ENCODE measurements around the gene USP35. TPM values are rescaled to one million over a fixed set of nuclear protein-coding genes. Genes with fewer than 3 reads are reported as not detected.
"Not testable (repeated sequence)": the region's sequence is repeated elsewhere in the genome, so short reads cannot be mapped to it uniquely, and the experiment has no call there.

USP35 gene
- total RNA-seq, 1 donor from 2014 or later: 4.0 TPM

- no peak for DNase-seq (ENCODE audit: low read depth in 2 of 2)
Observed at GRCh38 chr11:78214331-78215194, 25.8 kb downstream of the USP35 start.

DNA sequence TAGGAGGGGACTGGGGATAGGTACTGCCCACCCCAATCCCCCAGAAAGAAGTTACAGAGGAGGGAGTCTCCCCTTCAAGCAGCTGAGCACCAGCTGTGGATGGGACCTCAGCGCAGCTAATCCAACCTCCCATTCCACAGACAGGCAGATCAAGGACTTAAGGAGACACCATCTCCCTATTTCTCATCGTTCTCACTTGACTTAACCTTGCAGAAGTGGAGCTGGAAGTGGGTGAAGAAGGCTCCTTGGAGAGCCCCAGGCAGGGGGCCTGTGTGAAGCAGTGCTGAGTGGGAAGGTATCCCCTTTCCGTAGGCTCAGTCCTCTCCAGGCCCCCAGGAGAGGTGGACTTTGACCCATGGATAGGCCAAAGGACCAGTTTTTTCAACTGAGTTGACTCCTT lies 27.3 kb downstream of the USP35 start:
- DNase-seq (ENCODE audit: low read depth in 2 of 2): no peak

- DNase-seq (ENCODE audit: low read depth in 2 of 2): no peak
Observed at GRCh38 chr11:78216571-78217287, 28.0 kb downstream of the USP35 start.

- no peak for DNase-seq (ENCODE audit: low read depth in 2 of 2)
Observed at GRCh38 chr11:78217650-78218541, 29.2 kb downstream of the USP35 start.

DNA sequence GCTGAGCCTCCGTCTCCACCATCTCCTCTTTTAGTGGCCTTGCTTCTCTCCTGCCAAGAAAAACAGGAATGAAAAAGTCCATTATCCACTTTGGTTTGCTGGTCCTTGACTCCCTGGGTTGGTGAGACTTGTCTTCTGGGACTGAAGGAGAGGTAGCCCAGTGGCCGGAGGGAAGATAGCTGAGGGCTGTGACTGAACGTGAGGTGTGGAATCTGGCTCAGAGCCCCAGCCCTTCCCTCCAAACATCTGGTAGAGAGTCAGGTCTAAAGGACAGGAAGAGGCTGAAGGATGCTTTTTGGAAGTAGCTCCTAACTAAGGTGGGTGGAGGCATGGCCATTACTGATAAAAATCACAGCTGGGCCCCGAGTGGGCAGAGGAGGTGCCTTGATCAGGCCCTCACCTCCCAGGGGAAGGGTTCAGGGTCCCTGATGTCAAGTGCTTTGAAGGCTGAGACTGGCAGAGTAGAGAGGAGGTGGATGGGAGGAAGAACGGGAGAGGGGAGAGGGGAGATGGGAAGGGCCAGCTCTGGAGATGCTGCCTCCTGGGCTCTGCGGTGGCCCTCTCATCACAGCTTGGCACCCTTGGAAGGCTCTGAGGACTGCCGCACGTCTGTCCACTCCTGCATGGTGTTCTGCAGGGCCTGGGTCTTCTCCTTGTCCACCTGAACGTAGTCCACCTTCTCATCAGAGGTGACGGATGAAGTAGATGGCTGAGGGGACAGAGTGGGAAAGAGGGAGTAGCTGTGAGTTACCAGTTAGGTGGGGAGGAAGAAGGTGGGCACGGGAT lies 30.2 kb downstream of the USP35 start:
- DNase-seq (ENCODE audit: low read depth in 2 of 2): no peak

- DNase-seq (ENCODE audit: low read depth in 2 of 2): no peak
Observed at GRCh38 chr11:78219493-78220217, 30.9 kb downstream of the USP35 start.

DNA sequence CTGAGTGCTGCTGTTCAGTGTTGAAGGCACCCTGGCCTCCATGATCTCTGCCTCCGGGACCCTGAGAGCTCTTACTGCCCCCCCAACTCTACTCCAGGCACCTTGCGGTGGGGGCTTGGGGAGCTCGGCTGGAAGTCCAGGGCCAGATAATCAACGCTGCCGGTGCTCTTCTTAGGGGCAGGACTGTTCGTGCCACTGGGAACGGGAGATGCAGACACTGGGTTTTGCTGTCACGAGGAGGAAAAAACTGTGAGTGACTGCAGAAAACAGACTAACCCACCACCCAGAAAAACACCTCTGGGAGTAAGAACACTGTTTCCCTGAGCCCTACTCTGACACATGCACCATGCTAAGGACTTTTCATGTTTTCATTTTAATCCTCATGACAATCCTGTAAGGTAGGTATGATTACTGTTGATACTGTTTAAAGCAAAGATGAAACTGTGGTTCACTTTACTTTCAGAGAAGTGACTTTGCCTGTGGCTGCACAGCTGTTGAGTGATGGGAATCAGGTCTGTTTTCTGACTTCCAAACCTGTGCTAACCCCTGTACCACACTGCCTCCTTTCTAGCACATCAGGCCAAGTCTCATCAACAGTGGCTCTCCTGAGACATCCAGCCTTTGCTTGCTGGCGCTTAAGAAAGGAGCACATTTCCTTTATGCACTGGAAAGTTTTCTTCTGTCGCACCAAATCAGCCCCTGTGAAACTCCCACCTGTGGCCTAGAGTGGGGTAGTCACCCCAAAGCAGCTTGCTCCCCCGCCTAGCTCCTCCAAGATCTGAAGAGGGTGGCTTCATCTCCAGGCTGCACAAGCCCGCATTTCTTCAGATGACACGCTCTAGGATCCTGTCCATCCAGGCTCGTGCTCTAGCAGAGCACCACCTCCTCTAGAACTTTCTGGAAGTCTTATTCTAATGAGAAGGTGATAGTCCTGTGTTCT lies 31.8 kb downstream of the USP35 start:
- DNase-seq (ENCODE audit: low read depth in 2 of 2): no peak

GRCh38 chr11:78221396-78222315 lies 32.9 kb downstream of the USP35 start:
- no peak for DNase-seq (ENCODE audit: low read depth in 2 of 2)

- not testable (repeated sequence) for DNase-seq (ENCODE audit: low read depth in 2 of 2)
Observed at GRCh38 chr11:78222726-78223125, 34.0 kb downstream of the USP35 start.

DNA sequence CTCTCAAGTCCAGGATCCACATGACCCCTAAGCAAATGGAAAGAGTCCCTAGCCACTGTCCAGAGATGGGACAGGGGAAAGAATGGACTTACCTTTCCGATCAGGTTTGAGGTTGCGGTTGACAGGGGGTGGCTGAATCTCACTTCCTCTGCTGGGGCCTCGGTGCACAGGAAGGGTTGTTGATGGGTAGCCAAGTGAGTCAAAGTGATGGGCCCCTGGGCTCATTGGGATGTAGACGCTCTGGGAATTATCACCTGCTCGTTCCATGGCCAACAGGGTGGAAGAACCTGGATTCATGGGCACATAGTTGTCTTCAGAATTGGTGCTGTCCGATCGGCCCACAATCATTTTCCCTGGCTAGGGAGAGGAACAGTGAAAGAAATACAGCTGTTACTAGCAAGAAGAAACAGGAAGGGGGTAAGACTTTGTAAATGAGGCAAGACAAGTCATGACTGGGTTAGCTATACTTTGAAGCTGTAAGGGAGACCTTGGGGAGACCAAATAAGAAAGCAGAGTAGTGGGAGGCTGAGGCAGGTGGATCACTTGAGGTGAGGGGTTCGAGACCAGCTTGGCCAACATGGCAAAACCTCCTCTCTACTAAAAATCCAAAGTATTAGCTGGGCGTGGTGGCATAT lies 34.7 kb downstream of the USP35 start:
- DNase-seq (ENCODE audit: low read depth in 2 of 2): no peak

- DNase-seq (ENCODE audit: low read depth in 2 of 2): no peak
Observed at GRCh38 chr11:78224506-78224905, 35.8 kb downstream of the USP35 start.

GRCh38 chr11:78224906-78225420 lies 36.2 kb downstream of the USP35 start:
- DNase-seq (ENCODE audit: low read depth in 2 of 2): no peak

DNA sequence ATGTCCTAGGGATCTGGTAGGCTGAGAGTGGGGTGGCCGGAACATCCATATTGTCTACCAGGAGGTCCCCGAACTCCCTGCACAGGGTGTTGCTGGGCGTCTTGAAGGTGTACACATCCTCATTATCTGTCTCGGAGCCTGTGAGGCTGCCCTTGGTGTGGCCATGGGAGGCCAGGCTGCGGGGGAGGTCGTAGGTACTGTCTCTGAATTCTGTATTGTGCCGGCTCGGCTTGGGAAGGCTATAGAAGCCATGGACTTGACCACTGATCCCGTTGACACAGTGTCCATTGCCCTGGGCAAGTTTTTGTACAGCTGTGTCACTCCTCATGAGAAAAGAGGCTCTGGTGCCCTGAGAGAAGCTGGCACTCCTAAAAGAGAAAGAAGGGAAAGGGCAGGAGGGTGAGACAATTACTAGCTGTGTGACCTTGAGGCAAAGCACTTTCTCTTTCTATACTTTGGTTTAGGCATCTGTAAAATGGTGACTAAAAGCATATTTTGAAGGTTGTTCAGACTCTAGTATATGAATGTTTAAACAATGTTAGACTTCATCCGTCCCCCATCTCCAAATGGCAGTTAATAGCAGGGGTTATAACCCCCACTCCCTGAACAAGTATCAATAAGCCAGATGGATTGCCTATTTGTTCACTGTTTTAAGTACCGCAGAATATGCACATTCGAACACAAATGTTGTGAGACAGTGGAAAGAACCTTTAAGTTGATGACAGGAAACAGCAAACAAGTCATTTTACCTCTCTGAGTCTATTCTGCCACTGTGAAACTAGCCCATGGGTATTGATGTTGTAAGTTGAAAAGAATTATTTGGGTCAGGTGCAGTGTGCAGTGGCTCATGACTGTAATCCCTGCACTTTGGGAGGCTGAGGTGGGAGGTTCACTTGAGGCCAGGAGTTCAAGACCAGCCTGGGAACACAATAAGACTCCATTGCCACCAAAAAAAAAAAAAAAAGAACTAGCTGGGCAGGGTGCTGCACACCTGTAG lies 38.3 kb downstream of the USP35 start:
- DNase-seq (ENCODE audit: low read depth in 2 of 2): no peak

- no peak for DNase-seq (ENCODE audit: low read depth in 2 of 2)
Observed at GRCh38 chr11:78227921-78228320, 39.2 kb downstream of the USP35 start.

GRCh38 chr11:78228467-78228866 lies 39.7 kb downstream of the USP35 start:
- DNase-seq (ENCODE audit: low read depth in 2 of 2): peak; percentile 68 to 83

- DNase-seq (ENCODE audit: low read depth in 2 of 2): no peak
Observed at GRCh38 chr11:78229106-78229505, 40.4 kb downstream of the USP35 start.
